GM19438 (cell line): ENCODE data around the gene TAS2R60.

Experiments
- ATAC-seq: cut with Tn5 transposase; IDR thresholded peaks from one replicate; pipeline ENCODE4 v1.9.1; 2021; ENCODE audit warnings: low read depth; ENCODE audit not compliant: unreplicated experiment

Gene TAS2R60

GRCh38 chr7:143436325-143436946 lies 6.8 kb upstream of the TAS2R60 start:
- peak; percentile 78 for ATAC-seq

DNA sequence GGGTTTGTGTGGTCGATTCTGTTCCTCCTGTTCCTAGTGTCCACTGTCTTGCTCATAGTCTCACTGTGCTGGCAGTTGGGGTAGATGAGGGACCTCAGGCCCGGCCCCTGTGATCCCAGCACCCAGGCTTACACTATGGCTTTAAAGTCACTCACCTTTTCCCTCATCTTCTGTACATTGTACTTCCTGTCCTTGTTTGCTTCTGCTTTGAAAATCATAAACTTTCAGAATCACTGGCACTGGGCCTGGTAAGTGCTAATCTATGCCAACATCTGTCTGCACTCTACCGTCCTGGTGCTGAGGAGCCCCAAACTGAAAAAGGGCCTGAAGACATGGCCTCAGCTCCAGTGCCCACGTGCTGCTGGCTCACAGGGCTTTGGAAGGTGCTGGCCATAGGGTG lies 5.7 kb upstream of the TAS2R60 start:
- ATAC-seq = peak; percentile 45

DNA sequence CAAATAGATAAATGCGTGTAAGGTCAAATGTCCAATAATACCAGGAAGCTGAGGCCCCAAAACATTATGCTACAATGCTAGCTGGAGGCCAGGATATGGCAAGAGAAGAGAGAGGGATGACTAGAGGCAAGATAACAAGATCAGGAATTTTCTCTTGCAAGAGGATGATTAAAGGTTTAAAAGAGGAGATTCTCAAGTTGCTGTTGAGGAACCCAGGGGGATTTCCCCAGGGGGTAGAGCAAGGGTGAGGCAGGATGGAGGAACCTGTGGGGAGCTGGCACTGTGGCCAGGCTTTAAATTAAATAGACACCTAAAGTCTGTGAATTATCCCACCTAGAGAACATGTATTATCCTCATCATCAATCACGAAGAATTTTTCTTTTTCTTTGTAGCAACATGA lies 3.4 kb upstream of the TAS2R60 start:
- no peak for ATAC-seq

GRCh38 chr7:143444063-143444782 lies 970 bp downstream of the TAS2R60 start:
- ATAC-seq = no peak

GRCh38 chr7:143444785-143445184 lies 1.5 kb downstream of the TAS2R60 start:
- ATAC-seq = no peak

DNA sequence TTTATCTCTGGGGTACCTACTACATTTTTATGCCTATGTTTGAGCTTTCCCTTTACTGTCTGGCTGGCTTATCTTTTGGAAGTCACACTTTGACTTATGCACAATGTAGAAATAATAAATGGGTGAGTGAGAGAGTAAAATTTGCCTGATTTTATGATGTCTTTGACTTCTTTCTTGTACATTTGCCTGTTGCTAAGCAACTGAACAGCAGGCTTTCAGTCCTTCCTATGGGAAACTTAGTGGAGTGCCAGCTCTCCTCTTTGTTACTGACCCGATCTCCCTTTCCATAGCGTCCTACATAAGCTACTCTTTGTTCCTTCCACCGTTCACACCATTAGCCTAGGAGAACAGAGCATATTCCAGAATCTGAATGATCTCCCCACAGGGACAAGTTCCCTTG lies 4.2 kb downstream of the TAS2R60 start:
- no peak for ATAC-seq

DNA sequence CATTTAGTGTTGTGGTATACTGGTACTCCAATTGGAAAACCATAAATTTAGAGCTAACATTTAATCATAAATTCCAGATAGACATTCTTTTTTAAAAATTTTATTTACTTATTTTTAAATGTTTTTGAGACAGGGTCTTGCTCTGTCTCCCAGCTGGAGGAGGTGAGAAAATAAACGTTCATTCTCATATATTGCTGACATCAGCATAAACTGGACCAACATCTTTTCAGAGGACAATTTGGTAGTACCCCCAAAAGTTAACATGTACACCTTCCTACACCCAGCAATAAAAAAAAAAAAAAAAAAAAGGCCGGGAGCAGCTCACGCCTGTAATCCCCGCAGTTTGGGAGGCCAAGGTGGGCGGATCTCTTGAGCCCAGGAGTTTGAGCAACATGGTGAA lies 5.2 kb downstream of the TAS2R60 start:
- ATAC-seq = no peak

- no peak for ATAC-seq
Observed at GRCh38 chr7:143449793-143450192, 6.5 kb downstream of the TAS2R60 start.

- ATAC-seq = no peak
Observed at GRCh38 chr7:143451122-143451521, 7.9 kb downstream of the TAS2R60 start.

DNA sequence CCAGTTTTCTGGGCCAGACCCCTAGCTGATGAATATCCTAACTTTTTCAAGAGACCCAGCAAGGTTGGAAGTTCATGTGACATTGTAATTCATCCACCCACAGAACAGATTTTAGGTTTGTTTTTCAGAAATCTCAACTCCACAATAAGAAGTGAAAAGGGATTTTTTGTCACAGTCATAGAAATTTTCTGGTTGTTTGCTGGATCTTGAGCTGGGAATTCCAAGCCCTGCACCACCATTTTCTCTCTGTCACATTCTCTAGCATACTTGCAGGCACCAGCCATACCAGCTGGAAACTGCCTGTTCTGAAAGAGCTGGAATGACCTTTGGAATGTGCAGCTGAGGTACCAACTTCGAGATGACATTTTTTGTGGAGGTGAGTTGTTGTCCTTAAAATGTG lies 8.5 kb downstream of the TAS2R60 start:
- no peak for ATAC-seq

DNA sequence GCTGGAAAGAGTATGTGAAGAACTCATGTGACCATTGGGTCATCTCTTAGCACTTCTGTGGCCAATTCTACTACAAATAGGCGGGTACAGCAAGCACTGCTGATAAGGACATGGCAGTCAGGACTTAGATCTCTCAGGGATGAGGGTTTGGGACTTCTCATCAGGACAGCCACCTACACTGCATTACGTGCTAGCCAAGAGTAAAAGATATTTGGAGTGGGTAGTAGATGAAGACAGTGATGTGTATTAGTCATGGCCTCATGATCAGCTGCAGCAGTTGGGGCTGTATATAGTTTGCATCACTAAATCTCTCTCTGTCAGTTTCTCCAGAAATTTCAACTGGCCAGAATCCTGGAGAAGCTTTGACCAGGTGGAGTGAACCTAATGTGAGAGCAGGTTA lies 9.2 kb downstream of the TAS2R60 start:
- ATAC-seq = no peak

GRCh38 chr7:143454091-143454680 lies 10.9 kb downstream of the TAS2R60 start:
- no peak for ATAC-seq

DNA sequence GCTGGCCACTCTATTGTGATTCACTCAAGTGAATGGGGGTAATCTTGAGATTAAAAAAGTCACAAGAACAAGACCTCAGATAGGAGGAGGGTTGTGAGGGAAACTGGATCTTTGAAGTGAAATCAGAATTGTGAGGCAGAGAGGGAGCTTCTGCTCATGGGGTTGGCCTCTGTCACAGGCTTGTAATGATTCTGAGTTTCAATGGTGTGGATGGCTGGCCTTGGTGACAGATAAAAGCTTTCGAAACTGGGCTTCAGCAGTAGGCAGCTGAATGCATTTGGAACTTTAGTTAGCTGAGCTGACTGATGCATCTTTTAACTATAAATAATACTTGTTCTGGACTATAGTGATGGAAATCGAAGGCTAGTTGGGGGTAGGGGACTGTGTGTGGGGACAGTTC lies 12.2 kb downstream of the TAS2R60 start:
- no peak for ATAC-seq

DNA sequence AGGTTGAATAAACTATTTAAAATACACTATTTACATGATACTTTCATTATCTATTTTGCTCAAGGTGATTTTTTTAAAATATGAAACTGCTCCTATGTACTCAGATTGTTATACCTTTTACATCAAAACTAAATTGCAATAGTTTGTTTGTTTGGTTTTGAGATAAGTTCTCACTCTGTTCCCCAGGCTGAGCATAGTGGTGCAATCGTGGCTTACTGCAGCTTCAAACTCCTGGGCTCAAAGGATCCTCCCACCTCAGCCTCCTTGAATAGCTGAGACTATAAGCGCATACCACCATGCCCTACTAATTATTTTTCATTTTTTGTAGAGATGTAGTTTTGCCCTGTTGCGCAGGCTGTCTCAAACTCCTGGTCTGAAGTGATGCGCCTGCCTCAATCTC lies 12.7 kb downstream of the TAS2R60 start:
- no peak for ATAC-seq

GRCh38 chr7:143456992-143457793 lies 13.9 kb downstream of the TAS2R60 start:
- ATAC-seq = no peak

DNA sequence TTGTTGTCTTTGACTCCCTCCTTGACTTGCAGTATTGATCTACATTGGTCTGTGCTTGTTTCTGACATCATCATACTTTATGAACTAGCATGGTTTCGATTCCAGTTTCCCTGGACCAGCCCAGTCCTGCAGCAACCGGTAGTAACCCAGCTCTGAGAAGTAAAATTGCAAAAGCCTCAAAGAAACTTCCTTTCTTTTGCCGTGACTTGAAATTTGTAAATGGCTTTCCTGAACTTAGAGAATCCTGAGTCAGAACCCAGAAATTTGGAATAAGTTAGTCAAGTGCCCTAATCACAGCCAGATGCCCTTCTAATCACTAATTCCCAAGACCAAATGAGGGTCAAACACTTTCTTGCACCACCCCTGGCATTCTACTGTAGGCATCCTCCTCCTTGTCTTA lies 15.0 kb downstream of the TAS2R60 start:
- ATAC-seq = no peak

- ATAC-seq = no peak
Observed at GRCh38 chr7:143458681-143459080, 15.4 kb downstream of the TAS2R60 start.

DNA sequence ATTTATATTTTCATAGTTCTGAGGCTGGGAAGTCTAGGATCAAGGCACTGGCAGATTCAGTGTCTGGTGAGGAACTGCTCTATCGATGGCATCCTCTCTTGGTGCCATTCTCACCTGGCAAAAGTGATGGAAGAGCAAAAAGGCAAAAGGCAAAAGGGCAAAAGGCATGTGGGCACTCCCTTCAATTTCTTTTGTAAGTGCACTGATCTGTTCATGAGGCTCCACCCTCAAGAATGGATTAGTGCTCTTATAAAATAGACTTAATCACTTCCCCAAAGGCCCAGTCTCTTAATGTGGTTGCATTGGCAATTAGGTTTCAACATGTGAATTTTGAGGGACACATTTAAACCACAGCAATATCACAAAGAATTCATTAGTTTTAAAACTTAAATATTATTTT lies 16.1 kb downstream of the TAS2R60 start:
- no peak for ATAC-seq

DNA sequence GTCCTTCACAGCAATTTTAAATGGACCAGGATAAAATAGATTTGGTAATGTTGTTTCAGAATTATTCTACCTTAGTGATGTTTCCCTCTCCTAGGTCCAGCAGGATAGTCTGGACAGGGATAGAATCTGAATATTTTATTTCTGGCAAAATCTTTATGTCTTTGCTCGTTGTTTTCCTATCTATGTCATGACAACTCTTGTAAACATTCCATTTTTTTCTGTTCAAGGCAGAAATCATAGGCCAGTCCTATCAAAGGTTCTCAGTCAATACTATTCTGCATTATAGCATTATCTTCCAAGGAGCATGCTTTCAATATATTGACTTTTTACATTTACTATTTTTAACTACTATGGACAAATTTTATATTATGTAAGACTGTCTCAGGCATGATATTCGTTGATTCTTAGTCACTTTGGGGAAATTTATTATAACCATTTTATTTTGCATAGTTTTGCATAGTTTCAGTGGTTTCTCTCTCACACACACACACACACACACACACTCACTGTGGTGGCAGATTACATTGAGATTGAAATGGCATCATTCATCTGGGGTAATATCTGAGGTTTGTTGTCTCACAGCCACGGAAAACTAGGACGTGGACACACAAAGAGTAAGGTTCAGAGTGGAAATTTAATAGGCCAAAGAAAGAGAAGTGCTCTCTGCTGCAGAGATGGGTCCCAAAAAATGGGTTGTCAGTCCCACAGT lies 17.2 kb downstream of the TAS2R60 start:
- no peak for ATAC-seq

- ATAC-seq = no peak
Observed at GRCh38 chr7:143462045-143462444, 18.8 kb downstream of the TAS2R60 start.

DNA sequence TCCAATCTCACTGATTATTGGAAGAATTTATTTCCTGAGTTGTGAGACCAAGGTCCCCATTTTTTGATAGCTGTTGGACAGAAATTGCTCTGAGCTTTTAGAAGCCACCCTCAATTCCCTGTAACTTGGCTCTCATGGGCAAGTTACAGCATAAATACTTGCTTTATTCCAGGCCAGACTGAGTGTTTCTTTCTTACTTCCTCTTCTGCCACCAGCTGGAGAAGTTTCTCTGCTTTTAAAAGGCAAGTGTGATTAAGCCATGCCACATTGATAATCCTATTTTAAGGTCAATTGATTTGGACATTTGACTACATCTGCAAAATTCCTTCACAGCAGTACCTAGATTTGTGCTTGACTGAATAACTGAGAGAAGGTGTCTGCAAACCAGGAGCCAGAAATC lies 20.3 kb downstream of the TAS2R60 start:
- no peak for ATAC-seq
